Measurements from ENCODE around the gene MORF4L2.
"Not testable (repeated sequence)": the region's sequence is repeated elsewhere in the genome, so short reads cannot be mapped to it uniquely, and the experiment has no call there.

The MORF4L2 gene

GRCh38 chrX:103655230-103656000 lies 31.1 kb downstream of the MORF4L2 start:
- not testable (repeated sequence) for H3K4me1 ChIP-seq (ENCODE audit: control insufficient read depth, insufficient read depth, low read length); H3K27ac ChIP-seq (ENCODE audit: low read depth, low read length); H3K4me3 ChIP-seq (ENCODE audit: low read depth, low read length); H3K9me3 ChIP-seq (ENCODE audit: control insufficient read depth, insufficient read depth, low read depth, low read length); H3K36me3 ChIP-seq (ENCODE audit: control insufficient read depth, insufficient read depth, low read length); H3K9ac ChIP-seq (ENCODE audit: low read length)
- H3K27me3 ChIP-seq (ENCODE audit: control insufficient read depth, insufficient read depth, low read length): peaks cover 11% of the 10 kb centered on the region; the same call in 1 of the 2 replicates

DNA sequence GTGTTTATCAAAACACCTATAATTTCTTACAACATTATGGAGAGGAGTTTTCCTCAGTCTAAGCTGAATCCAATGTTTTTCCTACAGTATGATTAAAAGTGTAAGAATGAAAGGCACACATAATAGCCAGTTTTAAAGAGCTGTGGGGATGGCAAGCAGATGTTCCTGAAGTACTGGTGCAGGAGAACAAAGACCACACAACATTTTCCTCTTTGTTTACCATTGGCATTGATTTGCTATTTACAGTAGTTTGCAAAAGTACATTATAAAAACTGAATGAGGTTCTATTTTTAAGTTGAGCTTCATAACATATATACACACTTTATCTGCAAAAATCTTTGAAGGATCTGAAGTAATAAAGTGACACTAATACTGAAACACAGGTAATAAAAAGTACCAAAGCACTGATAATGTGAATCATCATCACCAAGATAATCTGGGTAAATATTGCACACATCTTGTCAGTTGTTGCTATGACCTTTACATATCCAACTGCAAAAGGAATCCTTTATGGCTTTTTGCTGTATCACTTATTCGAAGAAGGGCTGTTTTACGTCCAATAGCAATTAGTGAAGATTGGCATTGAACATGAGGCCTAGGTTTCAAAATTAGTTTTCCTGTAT lies 35.2 kb downstream of the MORF4L2 start:
- no peaks in the 10 kb centered on the region for H3K36me3 ChIP-seq (ENCODE audit: control insufficient read depth, insufficient read depth, low read length)
- H3K4me3 ChIP-seq (ENCODE audit: low read depth, low read length): no peak overlapping the region
- H3K27ac ChIP-seq (ENCODE audit: low read depth, low read length): no peak overlapping the region
- H3K27me3 ChIP-seq (ENCODE audit: control insufficient read depth, insufficient read depth, low read length): no peaks in the 10 kb centered on the region; the same call in 1 of the 2 replicates
- H3K4me1 ChIP-seq (ENCODE audit: control insufficient read depth, insufficient read depth, low read length): no peaks in the 10 kb centered on the region
- H3K9ac ChIP-seq (ENCODE audit: low read length): no peak overlapping the region
- no peaks in the 10 kb centered on the region for H3K9me3 ChIP-seq (ENCODE audit: control insufficient read depth, insufficient read depth, low read depth, low read length)

- no peaks in the 10 kb centered on the region for H3K9me3 ChIP-seq (ENCODE audit: control insufficient read depth, insufficient read depth, low read depth, low read length)
Measured at GRCh38 chrX:103647630-103648029, 38.9 kb downstream of the MORF4L2 start.

DNA sequence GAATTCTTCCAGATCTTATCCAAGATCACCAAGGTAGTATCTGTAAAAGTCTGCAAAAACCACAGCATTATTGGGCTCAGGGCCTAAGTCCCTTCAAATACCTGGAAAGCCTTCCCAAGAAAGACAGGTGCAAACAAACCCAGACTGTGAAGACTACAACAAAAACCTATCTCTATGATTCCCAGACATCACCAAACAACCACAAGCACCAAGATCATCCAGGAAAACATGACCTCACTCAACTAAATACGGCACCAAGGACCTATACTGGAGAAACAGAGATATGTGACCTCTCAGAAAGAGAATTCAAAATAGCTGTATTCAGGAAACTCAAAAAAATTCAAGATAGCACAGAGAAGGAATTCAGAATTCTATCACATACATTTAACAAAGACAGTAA lies 42.4 kb downstream of the MORF4L2 start:
- peaks cover 12% of the 10 kb centered on the region for H3K4me1 ChIP-seq (ENCODE audit: control insufficient read depth, insufficient read depth, low read length)
- H3K4me3 ChIP-seq (ENCODE audit: low read depth, low read length): no peak overlapping the region
- no peaks in the 10 kb centered on the region for H3K9me3 ChIP-seq (ENCODE audit: control insufficient read depth, insufficient read depth, low read depth, low read length)
- no peaks in the 10 kb centered on the region for H3K36me3 ChIP-seq (ENCODE audit: control insufficient read depth, insufficient read depth, low read length)
- H3K27ac ChIP-seq (ENCODE audit: low read depth, low read length): no peak overlapping the region
- no peak overlapping the region for H3K9ac ChIP-seq (ENCODE audit: low read length)
- H3K27me3 ChIP-seq (ENCODE audit: control insufficient read depth, insufficient read depth, low read length): peaks cover 17% of the 10 kb centered on the region; the same call in 1 of the 2 replicates

More at GRCh38 chrX:103647630-103648029, 38.9 kb downstream of the MORF4L2 start:
- peaks cover 6% of the 10 kb centered on the region; the same call in 1 of the 2 replicates for H3K27me3 ChIP-seq (ENCODE audit: control insufficient read depth, insufficient read depth, low read length)
- H3K4me1 ChIP-seq (ENCODE audit: control insufficient read depth, insufficient read depth, low read length): no peaks in the 10 kb centered on the region
- H3K36me3 ChIP-seq (ENCODE audit: control insufficient read depth, insufficient read depth, low read length): no peaks in the 10 kb centered on the region
- no peak overlapping the region for H3K4me3 ChIP-seq (ENCODE audit: low read depth, low read length)
- H3K9ac ChIP-seq (ENCODE audit: low read length): no peak overlapping the region
- no peak overlapping the region for H3K27ac ChIP-seq (ENCODE audit: low read depth, low read length)

- Histone ChIP-seq H3K4me3 (ENCODE audit: low read depth, low read length) (no peak overlapping the region), H3K27ac (ENCODE audit: low read depth, low read length) (peak overlapping the region; percentile 48; the same call in 1 of the 2 replicates), H3K9ac (ENCODE audit: low read length) (no peak overlapping the region), H3K27me3 (ENCODE audit: control insufficient read depth, insufficient read depth, low read length) (peaks cover 17% of the 10 kb centered on the region; the same call in 1 of the 2 replicates), H3K36me3 (ENCODE audit: control insufficient read depth, insufficient read depth, low read length) (no peaks in the 10 kb centered on the region), H3K9me3 (ENCODE audit: control insufficient read depth, insufficient read depth, low read depth, low read length) (no peaks in the 10 kb centered on the region), H3K4me1 (ENCODE audit: control insufficient read depth, insufficient read depth, low read length) (peaks cover 22% of the 10 kb centered on the region)
Measured at GRCh38 chrX:103640401-103641155, 45.9 kb downstream of the MORF4L2 start.

GRCh38 chrX:103638479-103639346 lies 47.8 kb downstream of the MORF4L2 start:
- not testable (repeated sequence) for H3K36me3 ChIP-seq (ENCODE audit: control insufficient read depth, insufficient read depth, low read length); H3K9me3 ChIP-seq (ENCODE audit: control insufficient read depth, insufficient read depth, low read depth, low read length); H3K27ac ChIP-seq (ENCODE audit: low read depth, low read length); H3K4me3 ChIP-seq (ENCODE audit: low read depth, low read length); H3K9ac ChIP-seq (ENCODE audit: low read length)
- H3K4me1 ChIP-seq (ENCODE audit: control insufficient read depth, insufficient read depth, low read length): peaks cover 22% of the 10 kb centered on the region
- H3K27me3 ChIP-seq (ENCODE audit: control insufficient read depth, insufficient read depth, low read length): peaks cover 12% of the 10 kb centered on the region; the same call in 1 of the 2 replicates

GRCh38 chrX:103637604-103638338 lies 48.7 kb downstream of the MORF4L2 start:
- Histone ChIP-seq H3K9ac (ENCODE audit: low read length) (no peak overlapping the region), H3K27ac (ENCODE audit: low read depth, low read length) (no peak overlapping the region), H3K9me3 (ENCODE audit: control insufficient read depth, insufficient read depth, low read depth, low read length) (no peaks in the 10 kb centered on the region), H3K27me3 (ENCODE audit: control insufficient read depth, insufficient read depth, low read length) (peaks cover 11% of the 10 kb centered on the region; the same call in 1 of the 2 replicates), H3K4me1 (ENCODE audit: control insufficient read depth, insufficient read depth, low read length) (peaks cover 22% of the 10 kb centered on the region), H3K4me3 (ENCODE audit: low read depth, low read length) (no peak overlapping the region), H3K36me3 (ENCODE audit: control insufficient read depth, insufficient read depth, low read length) (no peaks in the 10 kb centered on the region)

- H3K27me3 ChIP-seq (ENCODE audit: control insufficient read depth, insufficient read depth, low read length): no peaks in the 10 kb centered on the region; the same call in 1 of the 2 replicates
- no peak overlapping the region for H3K9ac ChIP-seq (ENCODE audit: low read length)
- H3K4me3 ChIP-seq (ENCODE audit: low read depth, low read length): no peak overlapping the region
- no peaks in the 10 kb centered on the region for H3K36me3 ChIP-seq (ENCODE audit: control insufficient read depth, insufficient read depth, low read length)
- H3K27ac ChIP-seq (ENCODE audit: low read depth, low read length): no peak overlapping the region
- peaks cover 14% of the 10 kb centered on the region for H3K4me1 ChIP-seq (ENCODE audit: control insufficient read depth, insufficient read depth, low read length)
- no peaks in the 10 kb centered on the region for H3K9me3 ChIP-seq (ENCODE audit: control insufficient read depth, insufficient read depth, low read depth, low read length)
Measured at GRCh38 chrX:103635436-103635835, 51.1 kb downstream of the MORF4L2 start.

DNA sequence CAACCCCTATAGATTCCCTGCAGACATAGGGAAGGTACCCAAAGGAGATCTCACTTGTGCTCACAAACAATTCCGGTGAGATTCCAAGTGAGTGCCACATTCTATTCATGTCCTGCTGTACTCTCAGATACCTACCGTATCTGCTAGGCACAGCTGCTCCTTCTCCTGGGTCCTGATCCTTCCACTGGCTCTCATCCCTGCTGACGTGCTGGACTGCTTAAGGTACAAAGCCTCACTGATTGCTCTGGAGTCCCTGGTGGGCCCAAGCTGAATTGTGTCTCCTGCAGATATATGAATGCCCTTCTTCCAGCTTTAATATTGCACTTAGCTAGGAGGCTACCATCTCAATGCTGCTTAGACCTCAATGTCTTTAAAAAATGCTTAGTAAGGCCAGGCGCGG lies 55.4 kb downstream of the MORF4L2 start:
- no peaks in the 10 kb centered on the region; the same call in 1 of the 2 replicates for H3K27me3 ChIP-seq (ENCODE audit: control insufficient read depth, insufficient read depth, low read length)

DNA sequence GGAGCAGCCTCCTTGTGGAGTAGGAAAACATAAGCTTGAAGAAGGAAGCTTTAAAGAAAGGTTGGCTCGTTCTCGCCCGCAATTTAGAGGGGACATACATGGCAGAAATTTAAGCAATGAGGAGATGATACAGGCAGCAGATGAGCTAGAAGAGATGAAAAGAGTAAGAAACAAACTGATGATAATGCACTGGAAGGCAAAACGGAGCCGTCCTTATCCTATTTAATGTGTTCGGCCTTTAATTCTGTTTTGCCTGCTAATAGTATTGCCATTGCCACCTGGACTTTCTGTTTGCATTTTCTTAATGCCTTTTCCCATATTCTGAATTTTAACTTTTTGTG lies 56.4 kb downstream of the MORF4L2 start:
- Histone ChIP-seq H3K9ac (ENCODE audit: low read length) (peak overlapping the region; percentile 74), H3K4me3 (ENCODE audit: low read depth, low read length) (peak overlapping the region; percentile 95), H3K27ac (ENCODE audit: low read depth, low read length) (no peak overlapping the region), H3K36me3 (ENCODE audit: control insufficient read depth, insufficient read depth, low read length) (no peaks in the 10 kb centered on the region), H3K9me3 (ENCODE audit: control insufficient read depth, insufficient read depth, low read depth, low read length) (no peaks in the 10 kb centered on the region), H3K4me1 (ENCODE audit: control insufficient read depth, insufficient read depth, low read length) (peaks cover 7% of the 10 kb centered on the region; the same call in 1 of the 2 replicates), H3K27me3 (ENCODE audit: control insufficient read depth, insufficient read depth, low read length) (no peaks in the 10 kb centered on the region; the same call in 1 of the 2 replicates)

More for the DNA sequence above, 55.4 kb downstream of the MORF4L2 start:
- Histone ChIP-seq H3K9ac (ENCODE audit: low read length) (no peak overlapping the region), H3K4me1 (ENCODE audit: control insufficient read depth, insufficient read depth, low read length) (peaks cover 7% of the 10 kb centered on the region; the same call in 1 of the 2 replicates), H3K4me3 (ENCODE audit: low read depth, low read length) (no peak overlapping the region), H3K27ac (ENCODE audit: low read depth, low read length) (no peak overlapping the region), H3K9me3 (ENCODE audit: control insufficient read depth, insufficient read depth, low read depth, low read length) (no peaks in the 10 kb centered on the region), H3K36me3 (ENCODE audit: control insufficient read depth, insufficient read depth, low read length) (no peaks in the 10 kb centered on the region)

All from HUES6 (cell line).